GM13977 (cell line): ENCODE measurements around the gene GNB1.

ENCODE experiments used
- DNase-seq: peaks from one replicate; pipeline ENCODE4 v3.0.0; 2012; ENCODE audit warnings: low spot score
- in situ Hi-C: fragments of 300-500 bp; cut with MboI; formaldehyde crosslinking; loops from one replicate; pipeline ENCODE4 v1.12.0; 2022; ENCODE audit warnings: low sequenced_read_pairs, low pct_unique_long_range_greater_than_20kb, mixed read lengths, inconsistent platforms; ENCODE audit not compliant: unreplicated experiment
- TF ChIP-seq, protein P1 (sequence below): IDR thresholded peaks from 2 replicates; pipeline ENCODE4 v1.5.1; 2012; ENCODE audit warnings: mild to moderate bottlenecking, control low read depth; ENCODE audit not compliant: insufficient read depth; ENCODE audit errors: extremely low read depth, missing control alignments

Gene GNB1

DNA sequence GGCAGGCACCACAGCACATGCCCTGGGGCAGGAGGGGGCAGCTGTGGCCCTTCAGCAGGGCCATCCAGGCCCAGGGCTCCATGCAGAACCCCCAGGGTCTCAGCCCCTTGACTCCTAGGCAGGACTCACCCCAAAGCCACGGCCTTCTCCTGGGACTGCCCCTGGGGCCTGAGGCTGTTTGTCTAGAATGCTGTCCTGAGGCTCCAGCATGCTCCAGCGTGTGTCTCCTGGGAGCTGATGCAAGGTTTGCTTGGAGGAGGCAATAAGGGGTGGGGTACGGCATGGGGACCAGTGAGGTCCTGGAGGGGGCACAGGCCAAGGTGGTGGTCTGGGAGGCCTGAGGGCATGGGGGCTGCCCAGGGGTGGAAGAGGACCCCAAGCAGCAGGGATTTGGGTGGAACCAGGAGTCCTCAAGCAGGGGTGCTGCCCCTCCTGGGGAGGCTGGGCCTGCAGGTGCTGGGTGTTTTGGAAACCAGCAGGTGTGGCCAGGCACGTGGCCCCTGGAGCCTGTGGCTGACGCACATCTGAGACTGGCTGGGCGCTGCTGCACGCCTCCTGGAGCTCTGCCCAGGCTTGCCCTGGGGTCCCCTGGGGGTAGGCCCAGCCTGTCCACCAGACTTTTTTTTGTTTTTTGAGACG is 16.3 kb upstream of the GNB1 start:
- in situ Hi-C loops: loop anchor here (10.0 kb wide), 1 partner anchor 122 kb away; no protein-coding TSS in a partner anchor
- TF ChIP-seq, protein P1, sequence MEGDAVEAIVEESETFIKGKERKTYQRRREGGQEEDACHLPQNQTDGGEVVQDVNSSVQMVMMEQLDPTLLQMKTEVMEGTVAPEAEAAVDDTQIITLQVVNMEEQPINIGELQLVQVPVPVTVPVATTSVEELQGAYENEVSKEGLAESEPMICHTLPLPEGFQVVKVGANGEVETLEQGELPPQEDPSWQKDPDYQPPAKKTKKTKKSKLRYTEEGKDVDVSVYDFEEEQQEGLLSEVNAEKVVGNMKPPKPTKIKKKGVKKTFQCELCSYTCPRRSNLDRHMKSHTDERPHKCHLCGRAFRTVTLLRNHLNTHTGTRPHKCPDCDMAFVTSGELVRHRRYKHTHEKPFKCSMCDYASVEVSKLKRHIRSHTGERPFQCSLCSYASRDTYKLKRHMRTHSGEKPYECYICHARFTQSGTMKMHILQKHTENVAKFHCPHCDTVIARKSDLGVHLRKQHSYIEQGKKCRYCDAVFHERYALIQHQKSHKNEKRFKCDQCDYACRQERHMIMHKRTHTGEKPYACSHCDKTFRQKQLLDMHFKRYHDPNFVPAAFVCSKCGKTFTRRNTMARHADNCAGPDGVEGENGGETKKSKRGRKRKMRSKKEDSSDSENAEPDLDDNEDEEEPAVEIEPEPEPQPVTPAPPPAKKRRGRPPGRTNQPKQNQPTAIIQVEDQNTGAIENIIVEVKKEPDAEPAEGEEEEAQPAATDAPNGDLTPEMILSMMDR: no peak
- DNase-seq: peak; percentile 78

GRCh38 chr1:1906185-1907097 is 15.6 kb upstream of the GNB1 start:
- DNase-seq: peak; percentile 82
- in situ Hi-C loops: loop anchor here (10.0 kb wide), 1 partner anchor 122 kb away; no protein-coding TSS in a partner anchor
- TF ChIP-seq, protein P1: peak; percentile 95

DNA sequence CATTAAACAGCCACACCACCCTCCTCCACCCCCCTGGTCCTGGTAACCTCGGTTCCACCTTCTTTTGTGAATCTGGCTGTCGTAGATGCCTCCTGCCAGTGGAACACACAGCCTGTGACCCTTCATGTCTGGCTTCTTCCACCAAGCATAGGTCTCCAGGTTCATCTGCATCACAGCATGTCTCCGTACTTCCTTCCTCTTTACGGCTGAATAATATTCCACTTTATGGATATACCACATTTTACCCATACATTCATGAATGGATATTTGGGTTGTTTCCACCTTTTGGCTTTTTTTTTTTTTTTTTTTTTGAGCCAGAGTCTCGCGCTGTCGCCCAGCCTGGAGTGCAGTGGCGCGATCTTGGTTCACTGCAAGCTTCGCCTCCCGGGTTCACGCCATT is 12.3 kb upstream of the GNB1 start:
- in situ Hi-C loops: loop anchor here (10.0 kb wide), 1 partner anchor 118 kb away; no protein-coding TSS in a partner anchor
- TF ChIP-seq, protein P1: no peak
- no peak for DNase-seq

- DNase-seq: no peak
- TF ChIP-seq, protein P1: no peak
- in situ Hi-C loops: loop anchor here (10.0 kb wide), 1 partner anchor 117 kb away; no protein-coding TSS in a partner anchor
Measured at GRCh38 chr1:1901641-1902294, 10.9 kb upstream of the GNB1 start.

DNA sequence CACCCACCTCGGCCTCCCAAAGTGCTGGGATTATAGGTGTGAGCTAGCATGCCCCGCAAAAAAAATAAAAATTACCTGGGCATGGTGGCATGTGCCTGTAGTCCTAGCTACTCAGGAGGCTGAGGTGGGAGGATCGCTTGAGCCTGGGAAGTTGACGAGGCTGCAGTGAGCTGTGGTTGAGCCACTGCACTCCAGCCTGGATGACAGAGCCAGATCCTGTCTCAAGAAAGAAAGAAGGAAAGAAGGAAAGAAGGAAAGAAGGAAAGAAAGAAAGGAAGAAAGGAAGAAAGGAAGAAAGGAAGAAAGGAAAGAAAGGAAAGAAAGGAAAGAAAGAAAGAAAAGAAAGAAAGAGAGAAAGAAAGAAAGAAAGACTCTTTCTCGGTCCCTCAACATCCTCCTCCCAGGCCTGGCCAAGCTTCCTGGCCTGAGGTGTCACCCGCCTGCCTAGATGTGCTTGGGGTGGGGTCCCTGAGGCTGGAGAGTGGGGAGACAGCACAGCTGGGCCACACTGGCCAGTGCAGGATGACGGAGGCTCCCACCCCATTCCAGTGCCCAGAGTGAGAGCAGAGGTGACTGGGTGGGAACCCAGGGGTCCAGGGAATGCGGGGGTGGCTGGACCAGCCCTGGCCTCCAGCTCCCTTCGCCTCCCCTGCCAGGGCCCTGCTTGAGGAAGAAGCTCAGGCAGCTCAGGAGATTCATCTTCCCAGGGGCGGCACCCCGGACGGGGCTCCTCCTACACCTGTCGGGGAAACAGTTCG is 10.2 kb upstream of the GNB1 start:
- TF ChIP-seq, protein P1: no peak
- in situ Hi-C loops: loop anchor here (10.0 kb wide), 1 partner anchor 116 kb away; no protein-coding TSS in a partner anchor
- no peak for DNase-seq
